CD4-positive, alpha-beta T cell treated with Interleukin-4 for 1 hour (primary cell): Measurements from ENCODE around the gene NOL3.
A peak's percentile ranks its signal among the peaks of the same experiment; 100 is the strongest.

Experiments used
- DNase-seq, 2 donors: peaks; one replicate each; pipeline ENCODE4 v3.0.0-alpha.2; 2020 to 2022

The NOL3 gene

DNA sequence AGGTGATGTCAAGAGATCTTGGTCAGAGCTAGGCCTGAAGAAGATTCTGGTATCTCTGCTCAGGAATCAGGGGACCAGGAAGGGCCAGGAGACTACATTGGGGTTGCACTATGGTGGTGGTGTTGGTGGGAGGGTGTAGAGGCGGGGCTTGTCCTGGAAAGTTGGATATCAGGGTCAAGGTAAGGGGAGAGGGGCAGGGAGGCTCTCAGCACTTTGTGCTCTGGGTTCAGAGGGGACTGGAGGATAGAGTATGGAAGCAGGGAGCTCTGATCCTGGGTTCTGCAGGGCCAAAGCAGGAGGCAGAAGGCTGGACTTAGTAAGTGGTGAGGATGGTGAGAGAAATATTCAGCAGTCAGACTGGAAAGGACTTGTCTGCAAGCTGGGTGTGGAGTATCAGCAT lies 3.0 kb downstream of the NOL3 start:
- no peak for DNase-seq

DNA sequence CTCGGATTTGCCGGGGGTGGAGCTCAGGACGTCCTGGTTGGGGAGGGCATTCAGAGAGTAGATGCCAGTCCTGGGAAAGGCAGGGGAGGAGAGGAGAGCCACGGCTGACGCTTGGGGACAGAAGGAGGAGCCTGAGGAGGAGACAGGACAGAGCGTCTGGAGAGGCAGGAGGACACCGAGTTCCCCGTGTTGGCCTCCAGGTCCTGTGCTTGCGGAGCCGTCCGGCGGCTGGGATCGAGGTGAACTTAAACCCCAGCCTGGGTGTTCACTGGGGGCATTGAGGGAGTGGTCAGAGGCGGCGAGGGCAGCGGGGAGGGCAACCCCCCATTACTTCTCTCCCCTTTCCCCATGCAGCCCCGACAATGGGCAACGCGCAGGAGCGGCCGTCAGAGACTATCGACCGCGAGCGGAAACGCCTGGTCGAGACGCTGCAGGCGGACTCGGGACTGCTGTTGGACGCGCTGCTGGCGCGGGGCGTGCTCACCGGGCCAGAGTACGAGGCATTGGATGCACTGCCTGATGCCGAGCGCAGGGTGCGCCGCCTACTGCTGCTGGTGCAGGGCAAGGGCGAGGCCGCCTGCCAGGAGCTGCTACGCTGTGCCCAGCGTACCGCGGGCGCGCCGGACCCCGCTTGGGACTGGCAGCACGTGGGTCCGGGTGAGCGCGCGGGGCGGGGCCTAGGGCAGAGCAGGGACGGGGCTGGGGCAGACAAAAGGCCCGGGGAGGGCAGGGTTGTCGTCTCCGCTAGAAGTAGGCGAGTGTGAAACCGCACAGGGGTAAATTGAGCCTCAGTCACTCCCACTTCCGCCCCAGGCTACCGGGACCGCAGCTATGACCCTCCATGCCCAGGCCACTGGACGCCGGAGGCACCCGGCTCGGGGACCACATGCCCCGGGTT lies 3.7 kb downstream of the NOL3 start:
- DNase-seq = peak; percentile 73 to 76

DNA sequence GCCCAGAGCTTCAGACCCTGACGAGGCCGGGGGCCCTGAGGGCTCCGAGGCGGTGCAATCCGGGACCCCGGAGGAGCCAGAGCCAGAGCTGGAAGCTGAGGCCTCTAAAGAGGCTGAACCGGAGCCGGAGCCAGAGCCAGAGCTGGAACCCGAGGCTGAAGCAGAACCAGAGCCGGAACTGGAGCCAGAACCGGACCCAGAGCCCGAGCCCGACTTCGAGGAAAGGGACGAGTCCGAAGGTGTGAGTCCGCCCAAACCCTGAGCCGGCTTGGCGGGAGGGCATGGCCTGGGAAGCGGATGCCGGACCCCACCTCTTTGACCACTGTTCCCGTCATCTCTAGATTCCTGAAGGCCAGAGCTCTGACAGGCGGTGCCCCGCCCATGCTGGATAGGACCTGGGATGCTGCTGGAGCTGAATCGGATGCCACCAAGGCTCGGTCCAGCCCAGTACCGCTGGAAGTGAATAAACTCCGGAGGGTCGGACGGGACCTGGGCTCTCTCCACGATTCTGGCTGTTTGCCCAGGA lies 4.4 kb downstream of the NOL3 start:
- DNase-seq = no peak

DNA sequence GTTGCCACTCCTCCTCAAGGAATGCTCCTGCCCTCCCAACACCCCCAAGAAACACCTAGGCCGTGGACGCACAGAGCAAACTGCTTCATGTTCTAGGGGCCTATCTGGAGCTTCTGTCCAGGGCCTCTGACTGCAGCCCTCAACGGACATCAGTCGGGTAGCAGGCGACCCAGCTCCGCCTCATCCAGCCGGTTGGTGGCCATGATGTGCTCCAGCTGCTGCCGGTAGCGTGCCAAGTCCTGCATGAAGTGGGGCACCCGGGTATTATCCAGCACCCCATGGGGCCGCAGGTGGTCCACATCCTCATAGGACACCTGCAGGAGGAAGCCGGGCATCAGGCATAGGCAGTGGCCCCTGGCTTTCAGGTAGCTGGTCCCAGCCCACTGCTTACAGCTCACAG lies 6.3 kb downstream of the NOL3 start:
- DNase-seq = no peak

DNA sequence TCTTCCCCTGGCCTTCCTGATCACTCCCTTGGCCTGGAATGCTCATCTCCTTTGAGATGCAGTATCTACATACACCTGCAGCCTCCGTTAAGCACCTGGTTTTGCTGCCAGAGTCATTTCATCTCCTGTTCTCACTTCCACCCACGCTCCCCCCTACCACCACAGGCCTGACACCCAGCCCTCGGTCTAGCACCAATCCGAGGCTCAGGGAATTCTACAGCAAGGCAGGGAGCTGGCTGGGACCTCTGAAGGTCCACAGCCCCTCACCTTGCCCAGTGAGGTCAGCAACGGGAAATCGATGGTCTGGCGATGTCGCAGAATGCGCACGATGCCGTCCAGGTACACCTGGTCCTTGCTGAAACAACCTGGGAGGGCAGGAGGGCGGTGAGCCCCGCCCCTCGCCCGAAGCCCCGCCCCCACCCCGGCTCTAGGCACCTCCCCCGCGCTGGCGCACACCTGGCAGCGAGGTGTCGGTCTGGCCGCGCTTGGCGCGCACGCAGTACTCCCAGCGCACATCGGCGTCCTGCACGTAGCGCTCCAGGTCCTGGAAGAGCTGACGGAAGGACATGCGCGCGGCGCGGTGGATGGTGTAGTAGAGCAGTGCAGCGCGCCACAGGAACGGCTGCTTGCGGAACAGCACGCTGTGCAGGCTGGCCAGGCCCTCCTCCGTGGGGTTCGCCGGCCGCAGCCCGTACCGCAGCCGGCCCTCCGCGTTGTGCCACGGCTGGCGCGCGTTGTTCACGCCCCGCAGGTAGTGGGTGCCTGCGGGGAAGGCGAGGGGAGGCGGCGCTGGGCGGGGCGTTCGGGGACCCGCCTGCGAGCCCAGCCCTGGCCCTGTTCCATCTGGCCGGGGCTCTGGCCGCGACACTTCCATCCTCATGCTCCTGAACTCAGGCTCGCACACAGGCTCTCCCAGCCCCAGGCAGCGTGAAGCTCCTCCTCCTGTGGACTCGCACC lies 7.7 kb downstream of the NOL3 start:
- peak; percentile 66 to 76 for DNase-seq

DNA sequence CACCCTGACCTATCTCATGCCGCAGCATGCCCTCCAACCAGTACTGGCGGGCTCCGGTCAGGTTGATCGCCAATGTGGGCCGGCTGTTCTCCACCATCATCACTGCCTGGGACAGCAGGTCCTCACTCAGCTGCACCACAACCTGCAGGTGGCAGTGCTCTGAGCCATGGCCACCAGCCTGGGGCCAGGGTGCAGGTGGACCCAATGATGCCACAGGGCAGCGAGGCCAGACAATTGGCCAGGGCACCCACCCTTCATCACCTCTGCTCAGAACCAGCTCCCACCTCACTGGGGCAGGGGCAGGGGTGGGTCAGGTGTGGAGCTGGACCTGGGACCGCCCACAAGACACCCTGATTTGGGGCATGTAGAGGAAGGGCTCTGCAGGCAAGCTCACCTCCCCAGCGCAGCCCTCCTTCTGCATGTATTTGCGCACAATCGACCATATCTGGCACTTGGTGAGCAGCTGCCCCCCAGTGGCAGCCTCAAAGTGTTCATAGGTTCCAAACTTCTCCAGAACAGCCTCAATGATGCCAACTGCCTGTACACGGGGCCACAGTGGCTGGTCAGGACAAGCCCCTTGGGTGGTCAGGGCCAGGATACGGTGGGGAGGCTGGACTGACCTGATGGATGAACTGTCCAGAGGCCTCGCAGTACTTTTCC lies 9.2 kb downstream of the NOL3 start:
- DNase-seq = no peak

DNA sequence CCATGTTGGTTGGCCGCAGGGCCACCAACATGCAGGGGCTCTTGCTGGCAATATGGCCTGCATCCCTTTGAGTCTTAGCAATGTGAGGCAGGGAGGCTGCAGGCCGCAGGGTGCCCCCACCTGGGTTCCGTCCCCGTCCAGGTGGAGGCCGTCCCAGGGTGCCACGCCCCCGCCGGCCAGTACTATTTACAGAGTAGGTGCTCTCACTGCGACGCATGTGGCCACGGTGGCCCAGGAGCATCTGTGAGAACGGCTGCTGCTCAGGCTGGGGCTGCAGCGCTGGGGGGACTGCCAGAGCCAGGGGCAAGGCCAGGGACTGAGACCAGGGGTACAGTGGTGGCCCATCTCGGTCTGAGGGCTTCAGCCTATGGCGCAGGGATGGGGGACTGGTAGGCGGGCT lies 9.8 kb downstream of the NOL3 start:
- DNase-seq = no peak

DNA sequence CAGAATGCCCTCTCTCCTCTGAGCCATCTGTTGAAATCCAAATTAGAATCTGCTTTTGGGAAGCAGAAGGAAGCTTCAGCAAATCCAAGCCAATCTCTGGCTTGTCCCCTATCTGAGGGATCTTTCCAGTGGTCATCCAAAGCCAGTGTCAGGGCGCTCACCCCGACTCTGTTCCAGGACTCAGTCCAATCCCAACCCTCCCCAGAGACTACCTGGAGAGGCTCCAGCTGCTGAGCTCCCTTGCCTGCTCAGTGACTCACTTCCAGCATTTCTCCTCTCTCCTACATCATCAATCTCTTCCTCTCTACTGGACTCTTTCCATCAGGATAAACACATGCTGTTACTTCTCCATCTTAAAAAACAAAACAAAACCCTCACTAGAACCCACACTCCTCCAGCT lies 11.0 kb downstream of the NOL3 start:
- DNase-seq = no peak

DNA sequence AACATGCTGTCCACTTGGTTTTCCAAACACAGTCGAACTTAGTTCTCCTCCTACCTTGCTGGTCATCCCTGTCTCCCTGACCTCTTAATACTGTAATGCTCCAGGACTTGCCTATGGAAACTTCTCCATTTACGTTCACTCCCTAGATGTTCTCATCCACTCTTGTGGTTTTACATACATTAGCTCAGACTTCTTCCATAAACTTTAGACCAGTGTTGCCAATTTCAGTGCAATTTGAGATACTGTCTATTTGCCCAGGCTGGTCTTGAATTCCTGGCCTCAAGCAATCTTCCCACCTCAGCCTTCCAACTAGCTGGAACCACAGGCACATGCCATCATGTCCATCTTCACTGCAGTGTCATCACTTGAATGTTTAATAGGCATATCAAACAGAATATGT lies 11.9 kb downstream of the NOL3 start:
- no peak for DNase-seq

DNA sequence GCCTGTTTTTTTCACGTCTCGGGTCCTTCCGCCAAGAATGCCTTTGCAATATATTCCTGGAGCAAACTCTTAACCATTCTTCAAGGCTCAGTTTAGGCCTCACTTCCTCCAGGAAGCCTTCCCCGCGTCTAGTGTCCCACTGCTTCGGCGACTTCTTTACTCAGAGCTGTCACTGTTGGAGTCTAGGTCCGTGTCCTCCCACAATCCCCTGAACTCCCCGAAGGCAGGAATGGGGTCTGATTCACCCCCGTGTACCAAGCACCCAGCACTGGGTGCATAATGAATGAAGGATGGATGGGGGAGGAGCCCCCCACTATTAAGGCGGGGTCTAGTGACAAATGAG lies 12.9 kb downstream of the NOL3 start:
- DNase-seq = no peak

DNA sequence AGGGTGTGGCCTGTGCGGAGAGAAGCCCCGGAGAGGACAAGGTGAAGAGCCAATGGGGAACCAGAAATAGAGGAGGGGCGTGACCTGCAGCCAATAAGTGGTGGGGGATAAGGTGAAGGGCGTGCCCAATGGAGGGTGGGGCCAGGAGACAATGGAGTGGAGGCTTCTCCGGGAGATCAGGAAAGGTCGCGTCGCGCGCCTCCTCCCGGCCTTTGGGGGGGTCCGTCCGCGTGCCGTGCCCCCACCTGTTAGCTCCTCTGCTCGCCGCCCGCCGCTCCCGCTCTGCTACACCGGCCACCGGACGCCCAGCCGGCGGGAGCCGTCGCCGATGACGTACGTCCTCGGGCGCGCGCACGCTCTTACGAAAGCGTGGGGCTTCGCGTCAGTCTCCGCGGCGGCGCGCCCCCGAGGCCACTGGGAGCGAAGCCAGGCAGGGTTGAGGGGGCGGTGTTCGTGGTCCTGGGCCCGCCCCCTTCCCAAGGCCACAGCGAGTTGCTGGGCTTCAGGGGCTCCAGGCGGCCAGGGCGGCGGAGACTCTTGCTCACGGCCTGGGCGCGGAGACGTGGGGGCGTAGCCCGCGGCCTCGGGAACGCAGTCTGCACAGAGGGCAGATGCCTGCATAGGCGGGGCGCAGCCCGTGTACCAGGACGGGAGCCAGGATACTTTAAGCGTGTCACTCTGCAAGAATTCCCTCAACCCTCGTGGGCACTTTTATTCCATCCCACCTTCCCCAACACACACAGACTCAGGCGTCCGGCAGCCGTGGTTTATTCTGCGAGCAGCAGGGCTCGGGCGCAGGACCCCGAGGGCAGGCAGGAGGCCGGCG lies 13.5 kb downstream of the NOL3 start, which contains the start of gene MATCAP1:
TSS of gene MATCAP1 (minus strand) at position 337 of the 826 bp plus-strand sequence. CDS start 3,353 bp downstream, outside the sequence.
- DNase-seq = peak; percentile 97 to 98

DNA sequence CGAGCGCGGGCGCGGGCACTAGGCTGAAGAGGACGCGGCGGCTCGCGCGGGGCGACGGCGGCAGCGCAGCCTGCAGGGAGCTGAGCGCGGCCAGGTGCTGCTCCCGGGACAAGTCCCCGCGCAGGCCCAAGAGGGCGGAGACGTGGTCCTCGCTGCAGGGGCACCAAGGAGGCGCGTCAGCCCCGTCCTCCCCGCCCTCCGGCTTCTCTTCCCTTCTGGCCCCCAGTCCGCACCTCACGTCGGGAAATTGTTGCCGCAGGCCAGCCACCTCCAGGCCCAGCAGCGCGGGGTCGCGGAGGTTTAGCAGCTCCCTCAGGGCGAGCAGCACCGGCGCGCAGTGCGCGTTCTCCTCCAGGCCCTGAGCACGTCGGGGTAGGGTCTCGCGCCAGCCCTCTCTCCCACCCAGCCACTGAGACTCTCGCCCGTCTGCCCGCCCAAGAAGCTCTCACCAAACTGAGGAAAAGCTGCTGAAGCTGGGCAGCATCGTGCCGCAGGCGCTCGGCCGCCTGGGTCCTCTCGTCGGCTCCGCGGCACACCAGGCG lies 14.2 kb downstream of the NOL3 start:
- no peak for DNase-seq

DNA sequence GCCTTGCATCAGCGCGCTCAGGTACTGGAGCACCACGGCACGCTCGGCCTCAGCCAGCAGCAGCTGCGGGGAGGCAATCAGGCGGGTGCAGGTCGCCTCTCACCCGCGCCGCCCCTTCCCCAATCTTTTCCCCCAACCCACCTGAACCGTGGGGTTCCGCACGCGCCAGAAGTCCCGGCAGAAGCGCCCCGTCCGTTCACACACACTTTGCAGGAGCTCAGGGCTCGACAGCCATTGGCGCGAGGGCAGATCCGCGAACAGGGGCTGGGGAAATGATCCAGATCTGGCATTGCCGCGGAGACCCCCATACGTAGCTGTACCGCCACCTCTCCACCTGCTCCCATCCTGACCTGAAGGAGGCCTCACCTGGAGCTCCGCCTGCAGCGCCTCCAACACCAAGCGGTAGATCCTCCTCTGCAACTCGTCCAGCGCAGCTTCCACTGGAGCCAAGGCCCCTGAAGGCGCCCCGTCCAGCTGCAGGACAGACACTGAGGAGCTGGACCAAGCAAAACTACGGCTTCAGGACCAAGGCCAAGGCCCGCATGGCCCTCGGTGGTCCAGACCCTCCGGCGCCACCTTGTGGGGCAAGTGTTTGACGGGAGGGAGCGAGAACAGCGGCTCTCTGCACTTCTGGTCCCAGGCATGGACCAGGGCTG lies 14.8 kb downstream of the NOL3 start:
- peak; percentile 84 to 85 for DNase-seq

DNA sequence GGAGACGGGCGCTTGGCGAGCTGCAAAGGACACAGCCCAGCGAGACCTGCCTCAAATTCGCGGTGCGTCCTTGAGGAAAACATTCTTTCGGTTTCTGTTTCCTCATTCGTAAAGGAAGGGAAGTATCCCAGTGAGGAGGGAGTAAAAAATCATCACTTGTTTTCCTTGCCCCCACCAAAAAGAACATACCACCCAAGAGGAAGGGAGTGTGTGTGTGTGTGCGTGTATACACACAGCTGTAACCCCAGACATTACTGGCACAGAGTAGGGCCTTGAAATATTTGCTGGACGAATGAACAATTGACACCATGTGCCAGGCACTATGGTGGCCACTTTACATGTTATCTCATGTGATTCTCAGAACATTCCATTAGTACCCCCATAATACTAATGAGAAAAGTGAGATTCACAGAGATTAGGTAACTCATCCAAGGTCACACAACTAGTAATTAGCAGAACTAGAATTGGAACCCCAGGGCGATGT lies 15.4 kb downstream of the NOL3 start:
- DNase-seq = no peak

DNA sequence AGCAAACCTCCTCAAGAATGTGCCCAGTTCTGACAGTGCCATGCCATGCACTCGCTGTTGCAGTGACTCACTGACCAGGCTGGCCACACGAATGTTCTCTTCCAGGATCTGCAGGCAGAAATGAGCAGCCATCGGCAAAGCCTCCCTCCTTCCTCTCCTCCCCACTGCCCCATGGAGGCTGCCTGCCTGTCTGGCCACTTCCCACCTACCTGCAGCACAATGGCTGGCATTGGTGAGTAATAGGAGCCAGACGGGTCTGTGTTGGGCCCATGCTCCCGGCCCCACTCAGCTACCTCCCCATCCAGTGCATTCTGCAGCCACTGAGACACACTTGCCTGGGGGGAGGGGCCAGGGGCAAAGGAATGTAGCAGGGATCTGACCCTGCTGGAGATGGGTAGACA lies 16.2 kb downstream of the NOL3 start:
- no peak for DNase-seq

DNA sequence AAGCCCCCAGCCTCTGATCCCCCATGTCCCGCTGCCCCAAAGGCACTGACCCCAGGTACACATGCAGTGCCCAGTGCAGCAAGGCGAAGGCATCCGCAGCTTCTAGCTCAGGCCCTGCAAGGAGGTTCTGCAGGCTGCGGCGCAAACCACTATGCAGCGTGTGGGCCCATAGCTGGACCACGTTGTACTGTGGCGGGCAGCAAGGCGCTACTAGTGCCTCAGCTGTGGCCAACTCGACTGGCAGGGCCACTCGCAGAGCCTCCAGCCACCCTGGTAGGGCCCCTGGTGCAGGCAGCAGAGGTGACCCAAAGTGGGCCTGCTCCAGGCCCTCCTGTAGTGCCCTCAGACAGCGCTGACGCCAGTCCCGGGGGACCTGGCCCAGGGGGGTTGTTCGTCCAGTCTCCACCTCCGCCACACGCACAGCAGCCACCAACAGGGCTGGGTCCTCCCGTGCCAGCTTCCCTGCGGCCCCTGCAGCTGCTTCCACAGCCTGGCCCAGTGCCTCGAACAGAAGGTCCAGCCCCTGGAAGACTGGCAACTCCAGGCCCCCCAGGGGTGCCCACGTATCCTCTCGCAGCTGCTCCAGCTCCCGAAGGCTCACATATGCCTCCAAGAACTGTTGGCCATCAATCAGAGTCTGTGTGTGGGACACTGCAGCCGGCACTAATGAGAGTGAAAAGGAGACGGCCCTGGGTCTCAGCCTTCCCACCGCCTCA lies 17.0 kb downstream of the NOL3 start:
- DNase-seq = no peak

DNA sequence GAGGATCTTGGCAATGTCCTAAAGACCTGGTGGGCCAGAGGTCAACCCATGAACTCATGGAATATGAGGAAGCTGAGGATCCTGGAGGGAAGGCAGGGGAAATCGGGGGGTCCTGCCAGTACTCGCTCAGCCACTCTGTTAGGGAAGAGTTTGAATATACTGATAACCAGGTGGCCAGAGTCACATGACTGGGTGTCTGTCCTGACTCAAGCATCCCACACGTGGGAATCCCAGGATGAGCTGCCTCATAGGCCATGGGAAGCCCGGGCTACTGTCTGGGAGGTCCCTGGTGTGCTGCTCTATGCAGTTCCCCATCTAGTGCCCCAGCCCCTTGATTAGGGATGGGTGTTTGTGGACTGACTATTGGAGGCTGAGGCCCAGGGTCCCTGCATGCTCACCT lies 18.0 kb downstream of the NOL3 start:
- DNase-seq = no peak

DNA sequence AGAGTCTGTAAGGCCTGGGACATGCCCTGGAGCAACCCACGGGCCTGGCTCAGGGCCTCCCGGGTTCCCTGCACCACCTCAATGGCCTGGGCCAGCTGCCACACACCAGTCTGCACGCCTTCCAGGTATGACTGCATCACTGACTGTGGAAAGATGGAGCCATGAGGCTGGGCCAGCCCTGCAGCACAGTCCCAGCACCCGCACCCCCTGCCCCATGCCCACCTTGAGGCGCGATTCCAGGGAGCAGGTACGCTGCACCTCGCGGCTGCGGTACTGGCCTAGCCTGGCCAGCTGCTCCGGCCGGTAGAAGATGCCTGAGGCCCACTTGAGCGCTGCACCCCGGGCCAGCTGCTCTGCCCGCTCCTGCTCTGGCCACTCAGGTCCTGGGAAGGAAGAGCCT lies 18.5 kb downstream of the NOL3 start:
- no peak for DNase-seq

DNA sequence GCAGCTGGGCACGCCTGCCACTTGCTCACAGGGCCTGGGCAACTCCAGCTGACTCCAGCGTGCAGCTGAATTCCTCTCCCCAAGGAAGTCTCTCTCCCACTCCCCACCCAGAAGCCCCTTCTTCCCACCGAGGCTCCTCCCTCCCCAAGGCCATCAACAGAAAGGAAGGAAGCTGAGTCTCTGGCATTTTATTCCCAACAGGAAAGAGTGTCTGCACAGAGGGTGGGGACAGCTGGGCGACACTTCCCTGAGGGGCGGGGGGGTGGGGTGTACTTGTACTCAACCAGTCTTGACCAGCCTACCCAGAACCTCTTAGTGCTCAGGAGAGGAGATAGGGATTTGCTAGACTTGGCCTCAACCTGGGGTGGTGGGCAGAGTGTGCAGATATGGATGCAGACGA lies 19.7 kb downstream of the NOL3 start, which contains the start of gene EXOC3L1:
TSS of gene EXOC3L1 (minus strand) at position 96 of the 400 bp plus-strand sequence. CDS start 460 bp downstream, outside the sequence.
- no peak for DNase-seq
